Sigmoid colon (tissue), 4 donors: ENCODE data around the gene TFF1.

Source experiments
- POLR2A ChIP-seq, 2 donors: fragments of 450-650 bp; IDR thresholded peaks; one replicate each; pipeline ENCODE4 v1.6.1; 2016; ENCODE audit warnings: antibody characterized with exemption in 2 of 2, mild to moderate bottlenecking in 2 of 2, moderate library complexity in 2 of 2
- POLR2AphosphoS5 ChIP-seq, 4 donors: sonication (generic); formaldehyde crosslinking; IDR thresholded peaks; one replicate each; pipeline ENCODE4 v1.6.1; 2017; ENCODE audit warnings: antibody characterized with exemption in 4 of 4

DNA sequence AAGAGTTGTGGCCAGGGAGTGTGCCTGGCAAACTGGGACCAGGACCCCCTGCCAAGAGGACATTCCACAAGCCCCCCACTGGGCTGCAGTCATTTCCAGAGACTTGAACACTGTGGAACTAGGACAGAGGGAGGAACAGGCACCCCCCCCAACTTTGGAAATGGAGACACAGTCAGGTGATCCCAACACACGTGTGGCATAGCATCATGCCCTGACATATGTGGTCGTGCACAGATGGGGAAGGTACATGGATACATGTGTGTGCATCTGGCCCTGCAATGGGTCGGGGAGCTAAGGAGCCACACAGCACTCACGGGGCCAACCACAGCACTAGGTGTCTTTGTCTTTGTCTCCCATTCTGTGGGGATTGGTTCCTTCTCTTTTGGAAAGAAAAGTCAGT is 44.5 kb downstream of the TFF1 start:
- TF ChIP-seq POLR2AphosphoS5 (IDR thresholded peaks at IDR 0.05) (no peak), POLR2A (IDR thresholded peaks at IDR 0.05) (no peak)
